Measurements from ENCODE around the gene CSTF2T. TPM values are rescaled to one million over a fixed set of nuclear protein-coding genes. Genes with fewer than 3 reads are reported as not detected.

CSTF2T gene
- total and polyA plus RNA-seq, 2 of the 13 experiments (the other 11 are each of a cell fraction or from before 2014, with no cell fraction given) = 1.4 to 7.2 TPM

DNA sequence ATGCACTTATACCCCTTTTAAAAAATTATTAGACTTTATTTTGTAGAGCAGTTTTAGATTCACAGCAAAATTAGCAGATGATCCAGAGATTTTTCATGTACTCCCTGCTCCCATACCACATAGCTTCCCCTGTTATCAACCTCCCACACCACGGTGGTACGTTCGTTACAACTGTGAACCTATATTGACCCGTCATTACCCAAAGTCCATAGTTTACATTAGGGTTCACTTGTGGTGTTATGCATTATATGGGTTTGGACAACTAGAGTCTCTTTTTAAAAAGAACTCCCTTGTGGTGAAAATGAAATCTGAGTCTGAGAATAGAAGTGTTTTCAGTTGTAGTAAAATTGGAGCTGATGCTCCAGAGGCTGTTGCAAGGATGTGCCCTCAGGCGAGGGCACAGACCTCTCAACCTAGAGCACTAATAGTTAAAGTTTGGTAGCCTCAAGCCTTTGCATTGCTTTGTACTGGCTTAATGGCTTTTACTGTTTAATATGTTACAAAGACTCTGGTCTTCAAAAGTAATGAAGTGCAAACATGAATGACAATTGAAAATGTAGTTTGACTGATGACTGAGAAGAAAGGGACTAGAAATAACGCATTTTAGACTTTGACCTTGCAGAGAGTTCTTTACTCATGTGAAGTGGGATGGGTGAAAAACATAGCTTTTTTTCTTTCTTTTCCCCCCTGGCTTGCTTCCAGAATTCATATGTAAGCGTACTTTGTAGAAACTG, 30.6 kb upstream of the CSTF2T start (continued):
- TF ChIP-seq, protein P1, sequence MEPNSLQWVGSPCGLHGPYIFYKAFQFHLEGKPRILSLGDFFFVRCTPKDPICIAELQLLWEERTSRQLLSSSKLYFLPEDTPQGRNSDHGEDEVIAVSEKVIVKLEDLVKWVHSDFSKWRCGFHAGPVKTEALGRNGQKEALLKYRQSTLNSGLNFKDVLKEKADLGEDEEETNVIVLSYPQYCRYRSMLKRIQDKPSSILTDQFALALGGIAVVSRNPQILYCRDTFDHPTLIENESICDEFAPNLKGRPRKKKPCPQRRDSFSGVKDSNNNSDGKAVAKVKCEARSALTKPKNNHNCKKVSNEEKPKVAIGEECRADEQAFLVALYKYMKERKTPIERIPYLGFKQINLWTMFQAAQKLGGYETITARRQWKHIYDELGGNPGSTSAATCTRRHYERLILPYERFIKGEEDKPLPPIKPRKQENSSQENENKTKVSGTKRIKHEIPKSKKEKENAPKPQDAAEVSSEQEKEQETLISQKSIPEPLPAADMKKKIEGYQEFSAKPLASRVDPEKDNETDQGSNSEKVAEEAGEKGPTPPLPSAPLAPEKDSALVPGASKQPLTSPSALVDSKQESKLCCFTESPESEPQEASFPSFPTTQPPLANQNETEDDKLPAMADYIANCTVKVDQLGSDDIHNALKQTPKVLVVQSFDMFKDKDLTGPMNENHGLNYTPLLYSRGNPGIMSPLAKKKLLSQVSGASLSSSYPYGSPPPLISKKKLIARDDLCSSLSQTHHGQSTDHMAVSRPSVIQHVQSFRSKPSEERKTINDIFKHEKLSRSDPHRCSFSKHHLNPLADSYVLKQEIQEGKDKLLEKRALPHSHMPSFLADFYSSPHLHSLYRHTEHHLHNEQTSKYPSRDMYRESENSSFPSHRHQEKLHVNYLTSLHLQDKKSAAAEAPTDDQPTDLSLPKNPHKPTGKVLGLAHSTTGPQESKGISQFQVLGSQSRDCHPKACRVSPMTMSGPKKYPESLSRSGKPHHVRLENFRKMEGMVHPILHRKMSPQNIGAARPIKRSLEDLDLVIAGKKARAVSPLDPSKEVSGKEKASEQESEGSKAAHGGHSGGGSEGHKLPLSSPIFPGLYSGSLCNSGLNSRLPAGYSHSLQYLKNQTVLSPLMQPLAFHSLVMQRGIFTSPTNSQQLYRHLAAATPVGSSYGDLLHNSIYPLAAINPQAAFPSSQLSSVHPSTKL (CRISPR knock-in tag; IDR thresholded peaks at IDR 0.05) = 0 out of 2 replicates have a peak, but pooled peaks have one; percentile 17
- 0 out of 2 replicates have a peak, but pooled peaks have one; percentile 10 for TF ChIP-seq RARA (CRISPR knock-in tag; IDR thresholded peaks at IDR 0.05)
- no peak for TF ChIP-seq MEIS1 (CRISPR knock-in tag; IDR thresholded peaks at IDR 0.05; ENCODE audit: borderline replicate concordance)

DNA sequence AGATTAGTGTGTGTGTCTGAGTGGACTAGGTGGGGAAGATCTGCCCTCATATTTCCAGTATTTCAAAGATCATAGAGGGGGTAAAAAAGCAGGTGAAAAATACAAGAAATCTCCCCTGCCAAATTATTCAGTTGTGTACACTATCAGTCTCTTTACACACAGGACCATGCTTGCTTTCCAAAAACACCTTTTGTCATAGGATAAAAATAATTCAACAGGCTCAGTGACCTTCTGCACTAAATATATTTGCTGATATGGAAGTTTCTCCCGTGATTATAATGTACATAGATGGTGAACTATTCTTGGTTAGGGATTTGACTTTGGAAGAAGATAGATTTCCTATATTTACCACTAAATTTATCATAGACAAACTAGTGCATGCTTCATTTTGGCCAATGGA, 24.6 kb upstream of the CSTF2T start:
- FAIRE-seq = no peak
- BruUV-seq (replicated peaks) = no TSS peak
- Histone ChIP-seq H2AFZ (ENCODE audit: low read length) (no peak overlapping the region), H3K79me2 (ENCODE audit: insufficient read depth, low read length) (no peaks in the 10 kb centered on the region), H3K27ac (ENCODE audit: extremely low read length, insufficient read depth, low read length) (no peak overlapping the region), H3K27me3 (ENCODE audit: control insufficient read depth in 1 of 2, insufficient read depth in 2 of 2, low read length in 2 of 2) (no peaks in the 10 kb centered on the region), H3K9me3 (ENCODE audit: low read length) (no peaks in the 10 kb centered on the region), H3K4me1 (ENCODE audit: insufficient read depth, low read length) (no peaks in the 10 kb centered on the region), H3K36me3 (replicated peaks in 1 of 2; ENCODE audit: control insufficient read depth in 1 of 2, insufficient read depth in 2 of 2, low read length in 2 of 2) (no peaks in the 10 kb centered on the region), H3K4me3 (replicated peaks in 1 of 3; ENCODE audit: insufficient read depth in 1 of 3, low read depth in 2 of 3, low read length in 3 of 3) (no peak overlapping the region), H3K4me2 (ENCODE audit: low read depth, low read length) (no peak overlapping the region), H3K9ac (ENCODE audit: insufficient read depth, low read depth, low read length) (no peak overlapping the region), H4K20me1 (ENCODE audit: insufficient read depth, low read length) (no peaks in the 10 kb centered on the region)
- WGBS (ENCODE audit: low lambda C conversion rate) = 0% methylated on average over 1 of the region's 1 CpG
- in situ Hi-C loops (cut with HindIII; ENCODE audit: extremely low pct_ligation_motif_present, low pct_unique_long_range_greater_than_20kb) = no loop called here
- ChIA-PET POLR2A (no interaction called here), CTCF (ENCODE audit: low intra/inter-chr PET ratio, low total read pairs) (no interaction called here)
- intact Hi-C loops (cut with micrococcal nuclease; ENCODE audit: unreplicated experiment) = no loop called here
- TF ChIP-seq U2AF1 (optimal IDR thresholded peaks at IDR 0.05; ENCODE audit: low read depth, low read length) (no peak), ZNF282 (IDR thresholded peaks at IDR 0.05; ENCODE audit: partially characterized antibody) (no peak)
- TF ChIP-seq, protein P2, sequence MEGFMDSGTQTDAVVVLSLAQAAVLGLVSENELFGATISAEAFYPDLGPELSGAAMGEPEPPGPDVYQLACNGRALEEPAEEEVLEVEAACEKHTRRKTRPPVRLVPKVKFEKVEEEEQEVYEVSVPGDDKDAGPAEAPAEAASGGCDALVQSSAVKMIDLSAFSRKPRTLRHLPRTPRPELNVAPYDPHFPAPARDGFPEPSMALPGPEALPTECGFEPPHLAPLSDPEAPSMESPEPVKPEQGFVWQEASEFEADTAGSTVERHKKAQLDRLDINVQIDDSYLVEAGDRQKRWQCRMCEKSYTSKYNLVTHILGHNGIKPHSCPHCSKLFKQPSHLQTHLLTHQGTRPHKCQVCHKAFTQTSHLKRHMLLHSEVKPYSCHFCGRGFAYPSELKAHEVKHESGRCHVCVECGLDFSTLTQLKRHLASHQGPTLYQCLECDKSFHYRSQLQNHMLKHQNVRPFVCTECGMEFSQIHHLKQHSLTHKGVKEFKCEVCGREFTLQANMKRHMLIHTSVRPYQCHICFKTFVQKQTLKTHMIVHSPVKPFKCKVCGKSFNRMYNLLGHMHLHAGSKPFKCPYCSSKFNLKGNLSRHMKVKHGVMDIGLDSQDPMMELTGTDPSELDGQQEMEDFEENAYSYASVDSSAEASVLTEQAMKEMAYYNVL (CRISPR knock-in tag; IDR thresholded peaks at IDR 0.05; ENCODE audit: borderline replicate concordance) = no peak
- DNase-seq (ENCODE audit: low spot score) = no peak
- ATAC-seq = no peak
